GM21528 (cell line): ENCODE data around the gene ZSWIM6.

Source experiments
- ATAC-seq: cut with Tn5 transposase; IDR thresholded peaks from one replicate; pipeline ENCODE4 v1.9.1; 2021; ENCODE audit warnings: mild to moderate bottlenecking, moderate library complexity; ENCODE audit not compliant: unreplicated experiment, low FRiP score

The ZSWIM6 gene

DNA sequence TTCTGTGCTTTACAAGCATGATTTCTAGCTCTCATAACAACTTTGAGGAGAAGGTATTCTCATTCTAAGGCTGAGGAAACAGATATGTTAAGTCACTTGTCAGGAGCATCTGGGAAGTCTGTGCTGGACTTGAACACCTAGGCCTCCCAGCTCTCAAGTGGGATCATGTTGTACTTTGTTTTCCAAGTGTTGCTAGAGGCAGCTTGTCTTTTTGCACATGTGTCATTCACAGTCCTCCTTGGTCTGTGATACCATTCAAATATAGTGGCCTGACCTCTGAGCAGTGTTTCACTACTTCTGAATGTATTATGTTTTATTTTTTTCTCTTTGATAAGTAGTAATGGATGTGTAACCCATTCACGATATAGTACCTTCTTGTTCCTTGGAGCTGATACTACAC is 21.2 kb downstream of the ZSWIM6 start:
- ATAC-seq: no peak

DNA sequence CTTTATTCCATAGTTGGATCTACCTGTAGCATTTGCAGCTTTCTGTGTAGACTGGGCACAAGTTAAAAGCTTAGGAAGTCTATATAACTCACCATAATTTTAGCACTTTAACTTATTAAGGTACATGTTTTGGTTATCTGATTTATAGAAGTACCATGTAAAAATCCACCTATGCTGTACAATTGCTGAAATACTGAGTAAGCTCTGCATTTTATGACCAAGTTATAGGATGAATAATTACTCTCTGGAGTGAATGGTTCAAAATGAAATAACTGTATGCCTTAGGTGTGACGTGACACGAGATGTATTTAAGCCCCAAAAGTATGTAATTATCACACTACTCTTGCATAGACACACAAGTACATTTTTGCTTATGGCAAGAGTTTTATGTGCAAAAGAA is 22.1 kb downstream of the ZSWIM6 start:
- no peak for ATAC-seq

DNA sequence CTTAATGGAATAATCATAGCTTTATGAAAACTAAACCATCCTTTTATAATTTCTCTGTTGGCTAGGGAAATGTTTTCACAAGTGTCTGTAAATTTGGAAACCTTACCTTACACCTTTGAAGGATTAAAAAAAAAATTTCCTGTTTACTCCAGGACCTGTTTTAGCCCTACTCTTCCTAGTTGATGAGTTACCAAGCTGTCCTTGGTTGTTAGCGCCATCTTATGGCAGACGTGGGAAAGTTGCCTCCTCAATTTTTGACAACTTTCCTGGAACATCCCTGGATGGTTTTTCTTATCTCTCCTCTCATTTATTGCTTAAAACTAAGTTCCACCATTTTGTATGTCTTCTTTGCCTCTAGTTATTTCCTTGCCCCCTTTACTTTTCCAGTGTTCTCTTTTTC is 25.7 kb downstream of the ZSWIM6 start:
- ATAC-seq: no peak

DNA sequence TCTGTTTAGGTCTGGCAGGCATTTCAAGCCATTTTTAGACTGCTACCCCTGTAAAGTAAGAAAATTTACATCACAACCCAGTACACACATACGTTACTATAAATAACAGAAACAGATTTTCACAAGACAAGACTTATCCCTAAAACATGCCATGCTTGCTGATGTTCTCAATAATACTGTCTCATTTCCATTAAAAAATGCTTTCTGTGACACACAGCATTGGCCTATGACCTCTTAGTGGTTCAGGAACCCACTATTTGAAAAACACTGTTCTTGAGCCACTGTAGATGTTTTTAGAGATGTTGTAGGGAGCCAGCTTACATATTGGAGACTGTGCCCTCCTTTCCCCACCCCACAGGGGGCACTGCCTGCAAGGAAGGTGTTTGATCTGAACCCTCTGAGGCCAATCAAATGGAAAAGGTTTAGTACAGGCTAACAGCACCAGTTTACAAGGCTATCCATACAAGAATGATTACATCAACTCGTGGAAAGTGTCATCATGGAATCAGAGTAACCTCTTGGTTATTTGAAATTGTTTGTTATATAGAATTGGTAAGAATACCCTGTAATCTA is 30.8 kb downstream of the ZSWIM6 start:
- no peak for ATAC-seq

DNA sequence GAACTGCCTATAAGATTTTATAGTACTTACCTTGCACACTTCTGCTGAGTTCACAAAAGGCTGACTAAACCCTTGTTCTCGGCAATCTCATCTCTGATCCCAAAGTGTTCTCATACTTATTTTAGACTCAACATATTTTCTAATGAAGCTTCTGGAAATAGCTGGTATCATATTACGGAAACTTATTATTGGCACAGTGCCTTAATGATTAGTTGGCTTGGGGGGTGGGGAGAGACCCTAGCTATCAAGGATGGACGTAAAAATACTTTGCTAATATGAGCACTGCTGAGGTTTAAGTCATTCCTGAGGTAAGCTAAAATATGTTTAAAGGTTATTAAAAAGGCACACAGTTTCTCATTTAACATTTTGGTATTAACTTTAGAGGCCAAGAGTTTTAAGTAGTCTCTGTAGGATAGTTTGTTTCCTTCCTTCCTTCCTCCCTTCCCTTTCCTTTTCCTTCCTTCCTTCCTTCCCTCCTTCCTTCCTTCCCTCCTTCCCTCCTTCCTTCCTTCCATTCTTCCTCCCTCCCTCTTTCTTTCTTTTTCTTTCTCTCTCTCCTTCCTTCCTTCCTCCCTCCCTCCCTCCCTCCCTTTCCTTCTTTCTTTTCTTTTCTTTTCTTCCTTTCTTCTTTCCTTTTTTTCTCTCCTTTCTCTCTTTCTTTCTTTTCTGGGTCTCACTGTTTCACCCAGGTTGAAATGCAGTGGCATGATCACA is 31.5 kb downstream of the ZSWIM6 start:
- ATAC-seq: no peak

DNA sequence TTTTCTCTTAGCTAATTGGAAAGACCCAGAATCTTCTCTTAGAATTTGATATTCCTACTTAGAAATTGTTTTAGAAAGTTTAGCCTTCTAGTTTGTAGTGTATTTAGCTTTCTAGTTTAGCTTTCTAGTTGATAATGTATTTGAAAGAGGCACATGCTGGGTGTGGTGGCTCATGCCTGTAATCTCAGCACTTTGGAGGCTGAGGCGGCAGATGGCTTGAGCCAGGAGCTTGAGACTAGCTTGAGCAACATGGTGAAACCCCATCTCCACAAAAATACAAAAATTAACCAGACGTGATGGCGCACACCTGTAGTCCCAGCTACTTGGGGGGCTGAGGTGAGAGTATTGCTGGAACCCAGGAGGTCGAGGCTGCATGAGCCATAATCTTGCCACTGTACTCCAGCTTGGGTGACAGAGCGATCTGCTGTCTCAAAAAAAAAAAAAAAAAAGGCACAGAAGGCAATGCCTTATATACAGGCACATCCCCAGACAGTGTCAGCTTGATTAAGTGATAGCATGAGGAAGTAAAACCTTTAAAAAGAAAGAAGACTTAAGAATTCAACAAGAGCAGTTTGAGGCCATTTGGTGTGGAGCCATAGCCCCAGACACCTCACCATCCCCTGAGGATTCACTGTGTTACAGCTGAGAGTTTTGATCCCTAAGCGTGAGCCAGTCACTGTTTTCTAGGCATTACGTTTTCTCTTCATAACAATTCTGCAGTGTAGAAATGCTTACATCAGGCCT is 34.6 kb downstream of the ZSWIM6 start:
- ATAC-seq: no peak

DNA sequence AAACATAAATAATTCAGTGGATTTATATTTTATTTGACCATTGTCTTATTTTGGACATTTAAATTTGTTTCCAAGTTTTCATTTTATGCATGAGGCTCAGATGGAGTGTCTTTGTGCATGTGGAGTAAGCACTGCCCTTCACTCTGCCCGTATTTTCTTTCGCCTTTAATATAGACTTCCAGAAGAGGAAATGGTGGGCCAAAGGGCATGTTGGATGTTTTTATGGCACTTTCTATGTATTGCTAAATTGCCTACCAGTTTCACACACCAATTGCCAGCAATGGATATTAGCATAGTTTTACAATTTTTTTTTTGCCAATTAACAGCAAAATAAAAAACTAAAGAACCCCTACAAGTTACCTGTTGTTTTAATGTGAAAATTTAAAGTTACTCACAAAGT is 38.4 kb downstream of the ZSWIM6 start:
- ATAC-seq: no peak

DNA sequence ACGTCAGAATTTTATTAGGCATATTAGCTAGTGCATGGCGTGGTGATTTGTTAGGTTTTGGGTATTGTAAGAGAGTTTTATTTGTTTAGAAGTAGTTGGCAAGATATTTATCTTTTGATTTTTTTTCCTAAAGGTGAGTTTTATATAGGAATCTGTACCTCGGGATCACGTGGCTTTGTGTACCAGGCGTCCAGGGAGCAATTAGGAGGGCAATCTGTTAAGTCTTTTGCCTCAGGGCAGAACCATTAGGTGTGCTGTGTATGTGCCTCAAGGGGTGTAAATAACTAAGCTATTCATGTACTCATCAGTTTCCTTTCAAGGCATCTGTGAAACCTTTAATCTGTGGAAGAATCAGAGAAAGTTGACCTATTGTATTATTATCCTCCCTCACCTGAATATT is 39.4 kb downstream of the ZSWIM6 start:
- no peak for ATAC-seq

DNA sequence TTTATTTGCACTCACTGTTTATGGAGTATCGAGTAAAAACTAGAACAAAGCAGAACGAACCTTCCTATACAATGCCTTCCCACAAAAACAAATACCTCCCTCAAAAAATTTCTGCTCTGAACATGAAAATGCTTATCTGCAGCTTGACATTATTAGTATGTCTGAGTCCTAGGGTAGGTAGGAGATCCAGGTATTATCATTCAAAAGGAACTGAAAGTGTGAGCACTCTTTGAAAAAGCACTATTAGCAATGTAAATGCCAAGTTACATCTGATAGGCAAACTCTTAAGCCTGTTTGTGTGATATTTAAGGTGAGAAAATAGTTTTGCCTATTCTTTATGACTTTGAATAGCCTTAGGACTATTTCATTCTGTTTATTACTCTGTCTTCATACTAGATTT is 47.6 kb downstream of the ZSWIM6 start:
- ATAC-seq: no peak

DNA sequence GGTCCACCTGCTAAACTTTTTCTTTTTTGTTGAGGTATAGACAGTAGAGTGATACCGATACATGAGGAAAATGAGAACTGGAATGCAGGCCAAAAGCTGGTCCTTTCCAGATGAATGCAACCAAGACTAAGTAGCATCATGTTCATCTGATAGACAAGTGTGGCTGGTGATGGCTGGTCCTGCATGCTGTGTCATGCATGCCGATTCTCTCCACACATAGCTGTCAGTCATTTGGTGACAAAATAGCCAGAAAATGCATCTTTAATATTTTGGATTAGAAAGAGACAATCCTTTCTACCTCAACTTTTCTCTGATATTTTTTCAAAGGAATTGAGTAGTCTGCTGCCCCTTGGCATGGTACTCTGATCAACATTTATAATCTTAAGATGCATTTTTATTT is 49.9 kb downstream of the ZSWIM6 start:
- ATAC-seq: no peak

DNA sequence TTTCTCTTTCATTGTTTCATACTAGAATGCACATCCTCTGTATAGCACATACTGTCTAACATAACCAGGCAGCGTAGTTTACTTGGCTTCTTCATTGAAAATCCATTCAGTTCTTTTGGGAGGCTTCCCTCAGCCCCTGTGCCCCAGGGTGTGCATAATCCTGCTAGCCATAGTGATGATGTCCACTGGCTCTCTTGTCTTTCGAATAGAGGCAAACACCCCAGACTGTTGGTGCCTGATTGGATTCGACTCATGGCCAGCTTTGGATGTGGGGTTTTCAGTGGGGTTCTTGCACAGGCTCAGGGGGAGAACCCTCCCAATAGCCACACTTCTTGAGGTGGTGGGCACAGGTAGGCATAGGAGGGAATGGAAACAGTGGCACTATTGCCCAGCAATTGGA is 53.6 kb downstream of the ZSWIM6 start:
- no peak for ATAC-seq

DNA sequence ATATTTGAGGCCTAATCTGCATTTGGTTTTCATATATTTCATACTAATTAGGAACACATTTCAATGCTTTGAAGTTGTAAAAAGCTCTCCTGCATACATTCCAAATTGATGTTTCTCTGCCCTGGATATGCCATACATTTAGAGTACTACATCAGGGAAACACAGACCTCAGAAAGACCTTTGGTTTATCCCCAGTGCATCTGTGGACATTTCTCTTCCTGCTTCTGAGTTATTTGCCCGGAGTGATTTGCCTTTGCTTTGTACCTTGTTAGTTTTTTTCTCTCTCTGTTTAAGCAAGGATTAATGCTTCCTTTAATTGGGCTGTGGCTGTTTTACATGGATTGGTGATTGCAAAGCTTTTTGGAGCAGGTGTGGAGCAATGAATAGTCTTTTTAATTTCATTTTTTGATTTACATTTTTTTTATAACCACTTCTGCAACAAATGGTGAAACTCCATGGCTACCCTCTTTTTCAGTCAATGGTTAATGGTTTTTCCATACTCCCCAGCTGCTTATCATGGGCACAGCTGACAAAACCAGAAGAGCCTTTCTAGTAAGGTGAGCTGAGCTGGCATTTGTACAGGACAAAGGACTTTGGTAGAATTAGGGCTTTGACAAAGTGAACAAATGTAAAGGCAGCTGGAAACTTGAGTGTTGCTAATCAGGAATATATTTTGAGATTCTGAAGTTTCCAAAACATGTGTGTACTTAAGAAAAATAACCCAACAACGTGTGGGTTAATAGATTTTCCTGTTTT is 54.2 kb downstream of the ZSWIM6 start:
- no peak for ATAC-seq

DNA sequence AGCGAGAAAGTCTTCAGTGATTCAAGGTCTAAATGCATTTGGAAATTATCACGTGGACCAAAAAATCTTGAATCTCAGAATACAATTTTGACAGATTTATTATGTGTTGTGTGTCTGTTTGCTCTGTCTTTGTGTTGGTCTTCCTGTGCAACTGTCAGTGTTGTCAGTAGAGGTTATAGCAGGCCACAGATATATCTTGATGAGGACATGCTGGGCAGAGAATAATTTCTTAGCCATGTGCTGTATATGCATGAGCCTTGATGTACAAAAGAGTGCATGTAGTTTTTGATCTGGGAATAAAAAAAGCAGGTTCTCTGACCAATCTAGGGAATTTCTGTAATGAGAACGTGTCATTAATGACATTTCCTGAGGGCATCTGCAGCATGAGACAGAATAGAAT is 57.6 kb downstream of the ZSWIM6 start:
- no peak for ATAC-seq

DNA sequence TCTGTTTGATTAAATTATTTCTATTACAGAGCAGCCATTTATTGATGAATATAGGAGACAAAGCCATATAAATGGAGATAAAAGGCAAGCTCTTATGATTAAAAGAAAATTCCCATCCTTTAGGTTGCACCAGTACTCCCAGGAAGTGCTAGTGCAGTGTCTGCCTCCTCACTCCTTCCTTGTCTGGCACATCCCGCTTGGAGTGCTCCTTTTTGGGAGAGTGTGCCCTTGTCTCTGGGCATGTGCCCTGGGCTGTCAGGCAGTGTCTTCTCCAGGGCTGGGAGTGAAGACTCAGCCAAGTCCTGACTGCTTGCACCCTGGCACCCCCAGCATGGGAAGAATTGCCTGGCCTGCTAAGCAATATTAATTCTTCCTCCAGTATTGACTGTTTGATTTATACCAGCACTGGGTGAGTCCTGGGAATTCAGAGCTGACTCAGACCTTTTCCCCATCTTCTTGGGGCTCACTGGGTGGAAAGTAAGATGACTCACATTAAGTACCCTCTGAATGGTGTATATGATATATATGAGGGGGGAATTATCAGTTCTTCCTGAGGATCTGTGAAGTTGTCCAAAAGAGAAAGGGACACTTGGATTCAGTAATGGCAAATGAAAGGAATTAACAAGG is 62.1 kb downstream of the ZSWIM6 start:
- ATAC-seq: no peak

DNA sequence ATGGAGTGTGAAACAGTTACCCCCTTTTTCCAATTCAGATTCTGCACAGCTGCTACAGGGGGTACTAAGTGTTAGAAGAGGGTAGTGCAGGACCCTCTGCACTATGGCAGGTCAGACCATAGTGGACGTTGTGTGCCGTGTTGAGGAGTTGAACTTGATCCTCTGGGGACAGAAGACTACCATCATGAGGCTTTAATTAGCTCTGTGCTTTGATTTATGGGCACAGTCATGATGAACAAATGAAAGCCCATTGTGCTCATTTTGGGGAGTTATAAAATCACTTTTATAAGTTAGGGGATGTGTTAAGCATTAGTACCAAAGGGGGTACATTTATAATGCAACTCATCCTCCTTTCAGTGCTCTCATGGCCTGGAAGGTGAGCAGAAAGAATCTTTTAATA is 62.7 kb downstream of the ZSWIM6 start:
- no peak for ATAC-seq

DNA sequence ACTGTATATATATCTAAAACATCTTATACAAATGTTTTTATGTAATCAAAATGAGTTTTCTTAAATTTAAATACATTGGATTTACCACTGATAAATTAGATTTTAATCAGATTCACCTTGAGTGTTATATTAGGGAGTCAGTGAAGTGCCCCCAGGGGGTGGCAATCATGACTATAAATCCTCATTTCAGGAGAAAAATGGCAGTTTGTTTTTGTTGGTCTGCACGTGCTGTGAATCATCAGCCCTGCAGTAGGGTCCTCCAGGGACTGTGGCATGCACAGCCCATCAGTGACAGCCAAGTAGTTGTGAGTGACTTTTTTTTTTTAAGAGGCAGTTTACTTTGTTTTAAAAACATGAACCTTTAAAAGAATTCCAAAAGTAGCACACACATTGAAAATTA is 65.2 kb downstream of the ZSWIM6 start:
- no peak for ATAC-seq

DNA sequence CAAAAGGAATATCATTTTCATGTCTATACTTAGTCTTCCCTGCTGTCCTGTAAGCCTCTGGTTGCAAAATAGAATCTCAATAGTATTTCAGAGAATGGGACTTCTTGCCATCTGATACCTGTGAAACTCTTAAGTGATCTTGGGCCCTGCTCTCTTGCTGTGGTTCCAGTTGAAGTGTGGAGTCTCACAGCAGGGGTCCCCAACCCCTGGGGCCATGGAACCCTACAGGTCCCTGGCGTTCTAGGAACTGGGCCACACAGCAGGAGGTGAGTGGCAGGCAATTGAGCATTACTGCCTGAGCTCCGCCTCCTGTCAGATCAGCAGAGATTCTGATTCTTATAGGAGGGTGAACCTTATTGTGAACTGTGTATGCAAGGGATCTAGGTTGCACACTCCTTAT is 65.9 kb downstream of the ZSWIM6 start:
- ATAC-seq: no peak

DNA sequence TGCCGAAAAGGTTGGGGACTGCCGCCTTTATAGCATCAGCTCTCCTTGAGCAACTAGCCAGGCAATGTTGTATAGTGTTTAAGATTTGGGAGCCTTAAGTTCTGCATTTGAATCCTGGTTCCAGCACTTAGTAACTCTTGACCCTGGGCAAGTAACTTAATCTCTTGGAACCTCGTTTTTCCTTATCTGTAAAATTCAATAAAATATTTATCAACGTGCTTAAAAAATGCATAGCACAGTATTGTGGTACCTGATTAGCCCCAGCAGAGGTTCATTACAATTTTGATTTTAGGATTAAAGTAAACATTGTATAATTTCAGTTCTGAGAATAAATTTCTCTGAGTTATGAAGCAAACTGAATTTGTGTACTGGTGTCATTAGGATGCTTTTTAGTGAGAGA is 66.4 kb downstream of the ZSWIM6 start:
- no peak for ATAC-seq

DNA sequence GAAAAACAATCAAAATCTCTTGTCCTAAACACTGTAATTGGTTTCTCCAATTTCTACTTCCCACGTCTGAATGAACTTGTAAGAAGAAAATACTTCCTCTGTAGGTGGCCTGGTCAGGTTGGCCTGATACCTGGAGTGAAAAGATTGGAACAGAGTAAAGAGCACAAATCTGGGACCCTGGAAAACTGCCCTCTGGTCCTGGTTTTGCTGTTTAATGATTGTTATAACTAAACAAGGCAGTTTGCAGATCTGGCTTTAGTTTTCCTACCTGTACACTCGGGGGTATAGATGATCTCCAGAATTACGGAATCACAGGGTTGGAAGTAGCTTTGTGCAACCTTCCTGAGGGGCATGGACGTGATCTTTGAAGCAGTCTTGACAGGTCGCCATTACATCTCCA is 67.6 kb downstream of the ZSWIM6 start:
- no peak for ATAC-seq

DNA sequence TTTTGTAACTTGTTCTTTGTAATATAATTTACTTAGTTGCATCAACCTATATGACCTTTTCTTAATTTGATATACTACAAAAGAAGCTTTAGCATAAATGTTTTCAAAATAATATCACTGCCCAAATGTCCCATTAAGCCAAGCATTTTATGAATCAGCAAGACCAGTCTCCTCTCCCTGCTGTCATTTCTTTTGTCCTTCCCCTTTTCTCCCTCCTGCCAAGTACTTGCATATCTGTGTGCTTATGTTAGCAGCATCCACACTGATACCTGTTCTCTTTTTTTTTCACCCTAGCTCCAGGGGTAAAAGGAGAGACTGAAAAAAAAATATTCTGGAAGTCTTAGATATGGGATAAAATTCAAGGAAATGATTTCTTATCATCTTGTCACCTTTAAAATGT is 69.7 kb downstream of the ZSWIM6 start:
- no peak for ATAC-seq
